GM15510 (cell line): Measurements from ENCODE around the gene DMAC2.

Experiments
- POLR2A ChIP-seq: IDR thresholded peaks from 3 replicates; pipeline ENCODE4 v1.6.1; 2011; ENCODE audit warnings: borderline replicate concordance; ENCODE audit not compliant: insufficient read length; ENCODE audit errors: extremely low read depth

The DMAC2 gene

GRCh38 chr19:41427647-41428480 lies 11.8 kb downstream of the DMAC2 start:
- no peak for TF ChIP-seq POLR2A

- TF ChIP-seq POLR2A = no peak
Measured at GRCh38 chr19:41426952-41427646, 12.6 kb downstream of the DMAC2 start, which contains the start of gene B3GNT8. B3GNT8 (minus strand) TSS chr19:41427374; CDS start chr19:41426778, 596 bp downstream.

- TF ChIP-seq POLR2A = no peak
Measured at GRCh38 chr19:41426116-41426841, 13.4 kb downstream of the DMAC2 start.

- no peak for TF ChIP-seq POLR2A
Measured at GRCh38 chr19:41425174-41426115, 14.3 kb downstream of the DMAC2 start.

- TF ChIP-seq POLR2A = no peak
Measured at GRCh38 chr19:41424335-41425173, 15.2 kb downstream of the DMAC2 start.

- TF ChIP-seq POLR2A = no peak
Measured at GRCh38 chr19:41422955-41423354, 16.8 kb downstream of the DMAC2 start.

GRCh38 chr19:41422456-41422855 lies 17.3 kb downstream of the DMAC2 start:
- TF ChIP-seq POLR2A = no peak

- TF ChIP-seq POLR2A = no peak
Measured at GRCh38 chr19:41421973-41422372, 17.7 kb downstream of the DMAC2 start.

- no peak for TF ChIP-seq POLR2A
Measured at GRCh38 chr19:41421314-41421713, 18.4 kb downstream of the DMAC2 start.

GRCh38 chr19:41420101-41420880 lies 19.4 kb downstream of the DMAC2 start:
- no peak for TF ChIP-seq POLR2A

GRCh38 chr19:41416194-41416674 lies 23.5 kb downstream of the DMAC2 start:
- TF ChIP-seq POLR2A = no peak

- no peak for TF ChIP-seq POLR2A
Measured at GRCh38 chr19:41415154-41415571, 24.5 kb downstream of the DMAC2 start.
